Thymus (tissue), 11 donors: ENCODE results near the gene EOLA2. TPM values are rescaled to one million over a fixed set of nuclear protein-coding genes. Genes with fewer than 3 reads are reported as not detected.
A peak's percentile ranks its signal among the peaks of the same experiment; 100 is the strongest.
"Not testable (repeated sequence)": the region's sequence is repeated elsewhere in the genome, so short reads cannot be mapped to it uniquely, and the experiment has no call there.

ENCODE experiments used
- DNase-seq, 9 donors: peaks; one replicate each; pipeline ENCODE4 v3.0.0-alpha.2; 2013; ENCODE audit warnings: low spot score in 9 of 9, low read depth in 6 of 9, missing footprints in 1 of 9
- H3K27ac ChIP-seq, 2 donors: one replicate each; pipeline ENCODE4 v1.5.1; 2013; ENCODE audit warnings: control low read depth in 1 of 2, low read depth in 1 of 2, low read length in 1 of 2, mild to moderate bottlenecking in 1 of 2, moderate library complexity in 1 of 2
- H3K27me3 ChIP-seq, 2 donors: one replicate each; pipeline ENCODE4 v1.5.1; 2013; ENCODE audit warnings: low read length in 1 of 2; ENCODE audit not compliant: control insufficient read depth in 2 of 2, insufficient read depth in 1 of 2
- H3K36me3 ChIP-seq, 2 donors: one replicate each; pipeline ENCODE4 v1.5.1; 2013; ENCODE audit warnings: low read length in 1 of 2, mild to moderate bottlenecking in 1 of 2, moderate library complexity in 1 of 2; ENCODE audit not compliant: control insufficient read depth in 2 of 2, insufficient read depth in 2 of 2
- H3K4me1 ChIP-seq, 2 donors: one replicate each; pipeline ENCODE4 v1.5.1; 2013; ENCODE audit warnings: low read length in 2 of 2; ENCODE audit not compliant: control insufficient read depth in 2 of 2, insufficient read depth in 2 of 2
- H3K4me3 ChIP-seq, 2 donors: one replicate each; pipeline ENCODE4 v1.5.1; 2013; ENCODE audit warnings: low read length in 2 of 2, control low read depth in 1 of 2, mild to moderate bottlenecking in 1 of 2
- H3K9me3 ChIP-seq, 2 donors: one replicate each; pipeline ENCODE4 v1.5.1; 2013; ENCODE audit warnings: low read length in 1 of 2, mild to moderate bottlenecking in 1 of 2; ENCODE audit not compliant: control insufficient read depth in 2 of 2, insufficient read depth in 1 of 2
- WGBS: extraction: QIAGEN DNeasy Blood & Tissue Kit; methylation state at CpG from one replicate; pipeline ENCODE4 v1.1.7; 2013; 5-methylcytosine and 5-hydroxymethylcytosine counted together
- polyA plus RNA-seq: library from polyadenylated mRNA; stranded (reverse); fragments of 200-250 nt; gene quantifications from one replicate; pipeline ENCODE4 v1.2.3, GENCODE V29; 2013
- total RNA-seq: library from RNA; stranded (reverse); fragments of 120-200 nt; gene quantifications from one replicate; pipeline ENCODE4 v1.2.4, GENCODE V29; 2013
- donor health status: healthy.

Gene EOLA2
- total and polyA plus RNA-seq, 2 donors, result 20.4 to 57.3 TPM

DNA sequence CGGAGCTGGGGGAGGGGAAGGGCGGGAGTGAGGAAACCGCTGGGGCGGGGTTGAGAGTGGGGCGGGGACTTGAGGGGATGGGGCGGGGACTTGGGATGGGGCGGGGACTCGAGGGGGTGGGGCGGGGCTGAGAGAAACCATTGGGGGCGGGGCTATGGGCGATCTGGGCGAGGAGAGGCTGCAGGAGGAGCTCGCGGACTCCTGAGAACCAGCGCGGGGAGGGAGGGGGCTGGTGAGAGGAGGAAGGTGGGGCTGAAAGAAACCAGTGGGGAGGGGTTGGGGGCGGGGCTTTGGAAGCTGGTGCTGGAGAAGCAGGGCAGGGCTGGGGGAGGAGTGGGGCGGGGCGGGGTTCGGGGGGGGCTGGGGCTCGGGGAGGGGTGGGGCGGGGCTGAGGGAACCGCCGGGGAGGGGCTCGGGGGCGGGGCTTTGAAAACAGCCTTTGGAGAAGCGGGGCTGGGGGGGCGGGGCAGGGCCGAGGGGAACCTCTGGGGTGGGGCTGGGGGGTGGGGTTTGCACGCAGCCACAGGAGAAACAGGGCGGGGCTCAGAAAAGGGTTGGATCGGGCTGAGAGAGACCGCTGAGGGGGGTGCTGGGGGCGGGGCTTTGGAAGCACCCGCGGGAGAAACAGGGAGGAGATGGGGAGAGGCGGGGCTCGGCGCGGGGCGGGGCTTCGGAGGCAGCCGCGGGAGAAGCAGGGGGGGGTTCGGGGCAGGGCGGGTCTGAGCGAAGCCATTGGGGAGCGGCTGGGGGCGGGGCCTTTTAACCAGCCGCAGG is 777 bp upstream of the EOLA2 start:
- Histone ChIP-seq H3K27ac (peak overlapping the region; percentile 94 to 95), H3K27me3 (no peaks in the 10 kb centered on the region), H3K36me3 (peaks cover 2 to 3% of the 10 kb centered on the region in 2 donors), H3K4me3 (peak overlapping the region in 1 of 2 donors; percentile 49), H3K4me1 (peaks cover 0 to 9% of the 10 kb centered on the region in 2 donors), H3K9me3 (peaks cover 0 to 8% of the 10 kb centered on the region in 2 donors)
- 3% methylated on average over 43 of the region's 50 CpGs for WGBS
- DNase-seq, result peak; percentile 47 to 92 (median 81)

DNA sequence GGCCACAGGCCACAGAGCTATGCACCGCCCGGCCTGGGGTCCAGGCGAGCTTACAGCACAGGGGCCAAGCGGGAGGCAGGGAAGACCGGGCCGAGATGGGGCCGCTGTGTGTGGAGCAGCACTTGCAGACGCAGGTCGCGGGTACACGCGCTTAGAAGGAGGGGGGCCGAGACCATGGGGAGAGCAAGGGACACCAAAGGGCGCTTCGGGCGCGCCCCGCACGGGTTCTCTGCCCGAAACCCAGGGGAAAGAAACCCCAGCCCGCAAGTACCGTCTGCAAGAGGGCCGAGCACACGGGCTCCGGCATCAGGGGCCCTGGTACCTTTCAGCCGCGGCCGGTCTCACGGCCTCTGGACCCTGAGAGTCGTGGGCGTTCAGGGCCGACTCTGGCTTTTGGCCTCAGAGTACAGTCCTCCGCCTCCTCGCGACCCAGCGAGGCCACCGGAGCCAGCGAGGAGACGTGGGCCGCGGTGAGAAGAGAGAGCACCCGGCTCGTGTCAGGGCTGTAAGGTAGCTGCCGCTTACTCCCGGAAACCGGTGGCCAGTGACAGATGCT is 342 bp downstream of the EOLA2 start:
- Histone ChIP-seq H3K9me3 (peaks cover 0 to 8% of the 10 kb centered on the region in 2 donors), H3K27me3 (no peaks in the 10 kb centered on the region), H3K27ac (peak overlapping the region; percentile 80 to 95), H3K4me1 (peaks cover 0 to 9% of the 10 kb centered on the region in 2 donors), H3K4me3 (peak overlapping the region; percentile 53 to 86), H3K36me3 (peaks cover 0 to 6% of the 10 kb centered on the region in 2 donors)
- peak in 3 of 9 donors; percentile 1 to 13 (median 7) for DNase-seq
- under 1% methylated on average over 46 of the region's 46 CpGs for WGBS

DNA sequence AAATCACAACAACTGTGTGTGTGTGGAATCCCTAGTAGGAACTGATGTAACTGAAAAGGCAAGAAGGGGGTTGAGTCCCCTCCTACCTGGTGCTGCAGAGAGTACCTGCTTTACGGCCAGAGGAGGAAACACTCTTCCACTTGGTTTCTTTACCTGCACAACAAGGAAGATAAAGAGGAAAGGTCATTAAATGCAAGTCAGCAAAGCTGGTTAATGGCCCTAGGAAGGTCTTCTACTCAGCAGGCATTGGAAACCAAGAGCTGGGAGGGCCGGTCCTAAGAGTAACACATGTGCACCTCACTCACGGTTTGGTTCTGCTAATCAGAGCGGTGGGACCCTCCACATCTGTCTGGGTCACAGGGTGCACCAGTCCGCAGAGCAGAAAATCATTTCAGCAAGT is 963 bp downstream of the EOLA2 start:
- peak overlapping the region; percentile 53 to 86 for H3K4me3 ChIP-seq
- 68% methylated on average over 5 of the region's 5 CpGs for WGBS
- not testable (repeated sequence) for DNase-seq, H3K9me3 ChIP-seq, H3K36me3 ChIP-seq, H3K27me3 ChIP-seq, H3K27ac ChIP-seq, H3K4me1 ChIP-seq

DNA sequence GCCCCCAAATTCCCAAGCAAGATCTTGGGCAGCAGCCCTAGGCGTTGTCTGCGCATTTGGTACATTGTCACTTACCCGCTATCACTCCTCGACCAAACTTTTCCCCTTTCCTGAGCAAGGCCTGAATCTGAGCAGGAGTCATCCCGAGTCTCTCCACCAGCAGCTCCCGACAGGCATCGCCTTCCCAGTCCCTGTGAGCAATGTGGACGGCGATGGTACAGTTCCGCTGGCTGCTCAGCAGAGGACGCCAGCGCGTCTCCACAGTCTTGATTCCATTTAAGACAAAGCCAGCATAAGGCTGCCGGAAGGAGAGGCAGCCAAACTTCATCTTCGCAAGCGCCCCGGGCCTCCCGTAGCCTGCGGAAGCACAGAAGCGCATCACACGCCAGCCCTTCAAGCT is 4.7 kb downstream of the EOLA2 start:
- not testable (repeated sequence) for H3K4me1 ChIP-seq, H3K27me3 ChIP-seq, H3K9me3 ChIP-seq, H3K36me3 ChIP-seq, DNase-seq, H3K27ac ChIP-seq, H3K4me3 ChIP-seq
- WGBS, result 99% methylated on average over 14 of the region's 21 CpGs

DNA sequence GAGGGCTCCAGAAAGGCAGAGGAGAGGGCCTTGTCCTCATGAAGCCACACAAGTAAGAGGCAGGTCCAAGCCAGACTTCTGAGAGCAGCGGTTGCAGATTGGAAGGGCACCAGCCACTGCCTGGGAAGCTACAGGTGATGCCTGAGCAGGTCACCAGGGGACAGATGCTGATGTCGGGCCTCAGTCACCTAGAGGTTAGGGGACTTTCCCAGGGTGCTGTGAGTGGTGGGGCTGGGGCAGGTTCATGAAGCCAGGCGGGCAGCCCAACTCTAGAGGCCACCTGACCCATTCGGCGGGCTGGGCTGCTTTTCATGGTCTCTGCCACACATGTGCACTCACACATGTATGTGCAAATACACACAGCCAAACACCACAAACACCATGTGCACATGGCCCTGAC is 5.3 kb downstream of the EOLA2 start:
- WGBS, result 88% methylated on average over 1 of the region's 5 CpGs
- not testable (repeated sequence) for DNase-seq

DNA sequence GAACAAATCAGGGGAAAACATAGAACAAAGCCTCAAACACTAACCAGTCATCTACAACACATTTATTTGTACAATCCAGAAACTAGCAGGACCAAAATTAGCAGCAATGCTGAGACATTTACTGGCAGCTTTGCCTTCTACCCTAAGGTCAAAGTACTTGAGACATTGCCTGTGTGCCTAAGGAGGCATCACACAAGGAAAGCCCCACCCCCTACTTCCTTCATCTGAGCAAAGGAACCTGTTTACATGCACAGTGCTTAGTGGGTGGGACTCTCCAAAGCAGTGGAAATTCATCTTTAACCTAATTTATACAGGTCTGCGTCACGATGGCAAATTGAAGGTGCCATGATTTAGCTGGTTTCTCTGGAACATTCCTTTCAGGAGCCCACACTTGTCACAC is 6.1 kb downstream of the EOLA2 start:
- DNase-seq, H3K4me3 ChIP-seq, H3K27ac ChIP-seq, H3K9me3 ChIP-seq, H3K4me1 ChIP-seq, H3K27me3 ChIP-seq, H3K36me3 ChIP-seq: not testable (repeated sequence)
- WGBS, result 94% methylated on average over 2 of the region's 2 CpGs

More for the DNA sequence above, 5.3 kb downstream of the EOLA2 start:
- not testable (repeated sequence) for H3K4me1 ChIP-seq, H3K27ac ChIP-seq, H3K9me3 ChIP-seq, H3K36me3 ChIP-seq, H3K27me3 ChIP-seq, H3K4me3 ChIP-seq

DNA sequence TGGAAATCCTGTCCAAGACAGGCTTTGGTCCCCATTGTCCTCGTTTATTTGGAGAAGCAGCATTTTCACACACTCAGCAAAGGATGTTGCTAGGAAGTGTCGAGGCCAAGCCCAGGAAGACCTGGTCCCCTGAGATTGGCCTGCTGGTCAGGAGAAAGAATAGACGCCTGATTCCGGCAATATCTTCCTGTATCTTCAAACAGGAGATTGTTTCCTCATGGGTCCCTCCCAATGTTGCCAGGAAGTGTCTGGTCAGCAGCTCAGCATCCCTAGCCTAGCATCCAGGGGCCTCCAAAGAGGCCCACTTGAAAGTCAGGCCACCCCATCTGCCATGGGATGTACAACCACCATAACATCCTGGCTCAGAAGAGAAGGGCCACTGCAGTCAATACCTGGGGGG is 6.9 kb downstream of the EOLA2 start:
- not testable (repeated sequence) for H3K4me3 ChIP-seq, H3K9me3 ChIP-seq, H3K4me1 ChIP-seq, DNase-seq, H3K27me3 ChIP-seq, H3K36me3 ChIP-seq, H3K27ac ChIP-seq
- 93% methylated on average over 2 of the region's 4 CpGs for WGBS

DNA sequence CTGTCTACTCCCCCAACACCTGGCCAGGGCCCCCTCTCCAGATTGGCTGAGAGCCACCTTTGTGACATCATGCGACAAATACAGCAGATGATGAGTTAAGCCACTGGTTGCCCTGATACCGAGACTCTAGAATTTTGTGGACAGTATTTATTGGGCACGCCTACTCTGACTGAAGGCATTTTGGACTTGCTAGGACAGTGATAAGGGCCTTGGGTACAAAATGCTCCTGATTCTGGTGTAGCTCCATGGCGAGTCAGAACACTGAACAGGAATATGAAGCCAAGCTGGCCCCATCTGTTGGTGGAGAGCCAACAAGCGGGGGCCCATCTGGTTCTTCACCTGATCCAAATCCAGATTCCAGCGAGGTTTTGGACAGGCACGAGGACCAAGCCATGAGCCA is 8.9 kb downstream of the EOLA2 start, which contains the start of gene HSFX4:
HSFX4 (plus strand) TSS at position 174 of the 400 bp plus-strand sequence; CDS start at position 246, 72 bp downstream.
- not testable (repeated sequence) for H3K4me3 ChIP-seq, H3K9me3 ChIP-seq, H3K27me3 ChIP-seq, H3K36me3 ChIP-seq, DNase-seq, H3K27ac ChIP-seq, H3K4me1 ChIP-seq
- WGBS, result 97% methylated on average over 2 of the region's 7 CpGs

DNA sequence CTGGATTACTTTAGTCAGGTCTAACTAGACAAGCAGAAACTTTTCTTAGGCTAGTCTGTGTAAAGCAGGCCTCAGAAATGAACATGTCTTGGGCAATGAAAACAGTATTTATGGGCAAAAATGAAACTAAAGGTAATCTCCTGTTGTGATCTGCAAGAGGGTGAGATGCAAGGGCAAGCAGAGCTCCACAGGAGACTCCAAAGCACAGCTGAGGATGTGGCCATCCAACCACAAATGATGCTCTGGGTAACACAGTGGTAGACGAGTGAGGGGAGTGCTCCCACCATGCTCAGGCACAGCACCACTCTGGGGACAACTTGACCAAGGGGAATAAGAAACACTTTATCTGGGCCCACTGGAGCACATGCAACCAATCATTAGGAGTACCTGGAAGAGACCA is 9.7 kb downstream of the EOLA2 start:
- WGBS, result 92% methylated on average over 1 of the region's 1 CpG
- H3K9me3 ChIP-seq, H3K27ac ChIP-seq, H3K4me3 ChIP-seq, H3K36me3 ChIP-seq, DNase-seq, H3K4me1 ChIP-seq, H3K27me3 ChIP-seq: not testable (repeated sequence)
